ENCODE measurements around the gene OR2T12.
"Not testable (repeated sequence)": the region's sequence is repeated elsewhere in the genome, so short reads cannot be mapped to it uniquely, and the experiment has no call there.

The OR2T12 gene

GRCh38 chr1:248268178-248268577, 35.0 kb downstream of the OR2T12 start:
- Histone ChIP-seq H3K27me3 (no peaks in the 10 kb centered on the region), H3K9ac (no peak overlapping the region), H3K4me1 (no peaks in the 10 kb centered on the region), H3K9me3 (no peaks in the 10 kb centered on the region), H3K4me2 (no peak overlapping the region), H3K36me3 (no peaks in the 10 kb centered on the region), H3K4me3 (no peak overlapping the region), H3K27ac (no peak overlapping the region), H4K20me1 (no peaks in the 10 kb centered on the region)
- TF ChIP-seq Cebpa-rat (IDR thresholded peaks at IDR 0.05): no peak

GRCh38 chr1:248259309-248259708, 43.9 kb downstream of the OR2T12 start:
- H3K27ac ChIP-seq, H3K4me3 ChIP-seq, H3K27me3 ChIP-seq, H3K36me3 ChIP-seq, H3K4me1 ChIP-seq, H3K9ac ChIP-seq, H3K9me3 ChIP-seq, H4K20me1 ChIP-seq, H3K4me2 ChIP-seq: not testable (repeated sequence)

GRCh38 chr1:248243204-248243603, 60.0 kb downstream of the OR2T12 start:
- no peak overlapping the region for H3K27ac ChIP-seq
- no peak overlapping the region for H3K9ac ChIP-seq
- no peaks in the 10 kb centered on the region for H3K36me3 ChIP-seq
- TF ChIP-seq Cebpa-rat (IDR thresholded peaks at IDR 0.05): no peak
- H4K20me1 ChIP-seq: no peaks in the 10 kb centered on the region
- H3K27me3 ChIP-seq: no peaks in the 10 kb centered on the region
- H3K4me1 ChIP-seq: no peaks in the 10 kb centered on the region
- no peaks in the 10 kb centered on the region for H3K9me3 ChIP-seq
- H3K4me3 ChIP-seq: no peak overlapping the region
- H3K4me2 ChIP-seq: peak overlapping the region; percentile 48
